ENCODE results near the gene SAMM50. TPM values are rescaled to one million over a fixed set of nuclear protein-coding genes. Genes with fewer than 3 reads are reported as not detected.

SAMM50 gene
- polyA plus RNA-seq, result 10 to 100 TPM; 28.9 to 55.3 (median 32.4) TPM

- no peak within 1 kb of the TSS for H3K27ac ChIP-seq (ENCODE audit: low read depth, low read length)
- 0 to 1% (median 0%) methylated on average over 69 to 74 of the region's 74 CpGs for WGBS, 3 donors
Measured at GRCh38 chr22:43955040-43955882, at the start of gene SAMM50. SAMM50 (plus strand) TSS chr22:43955442; CDS start chr22:43955578, 136 bp downstream.

DNA sequence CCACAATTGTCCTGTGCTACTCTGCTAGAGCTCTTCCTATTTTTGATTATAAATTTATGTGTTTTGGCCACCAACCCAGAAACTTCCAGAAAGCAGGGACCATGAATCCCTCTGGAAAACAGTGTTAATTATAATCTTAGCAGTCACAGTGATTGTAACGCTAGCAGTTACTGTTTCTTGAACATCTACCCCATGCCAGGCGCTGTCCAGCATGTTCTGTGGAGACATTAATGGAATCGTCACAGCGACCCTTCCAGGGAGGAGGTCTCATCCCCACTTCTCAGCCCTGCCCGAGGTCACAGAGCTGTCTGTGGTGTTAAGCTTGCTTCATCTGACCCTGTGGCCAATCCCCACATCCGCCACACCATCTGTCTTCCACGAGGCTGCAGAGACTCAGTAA is 49.6 kb upstream of the SAMM50 start:
- 41 to 48% (median 41%) methylated on average over 7 of the region's 7 CpGs for WGBS, 3 donors
- H3K27ac ChIP-seq (ENCODE audit: low read depth, low read length), result no peak overlapping the region

DNA sequence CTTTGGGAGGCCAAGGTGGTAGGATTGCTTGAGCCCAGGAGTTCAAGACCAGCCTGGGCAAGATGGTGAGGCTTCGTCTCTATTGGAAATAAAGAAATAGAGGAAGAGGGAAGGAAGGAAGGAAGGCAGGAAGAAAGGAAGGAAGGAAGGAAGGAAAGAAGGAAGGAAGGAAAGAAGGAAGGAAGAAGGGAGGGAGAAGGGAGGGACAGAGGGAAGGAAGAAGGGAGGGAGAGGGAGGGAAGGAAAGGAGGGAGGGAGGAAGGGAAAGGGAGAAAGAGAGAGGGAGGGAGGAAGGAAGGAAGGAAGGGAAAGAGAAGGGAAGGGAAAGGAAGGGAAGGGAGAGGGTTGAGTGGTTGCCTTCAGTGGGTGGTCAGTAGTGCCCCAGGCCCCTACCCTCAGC is 45.5 kb upstream of the SAMM50 start:
- H3K27ac ChIP-seq (ENCODE audit: low read depth, low read length), result no peak overlapping the region
- 65 to 70% (median 70%) methylated on average over 1 of the region's 1 CpG for WGBS, 3 donors

DNA sequence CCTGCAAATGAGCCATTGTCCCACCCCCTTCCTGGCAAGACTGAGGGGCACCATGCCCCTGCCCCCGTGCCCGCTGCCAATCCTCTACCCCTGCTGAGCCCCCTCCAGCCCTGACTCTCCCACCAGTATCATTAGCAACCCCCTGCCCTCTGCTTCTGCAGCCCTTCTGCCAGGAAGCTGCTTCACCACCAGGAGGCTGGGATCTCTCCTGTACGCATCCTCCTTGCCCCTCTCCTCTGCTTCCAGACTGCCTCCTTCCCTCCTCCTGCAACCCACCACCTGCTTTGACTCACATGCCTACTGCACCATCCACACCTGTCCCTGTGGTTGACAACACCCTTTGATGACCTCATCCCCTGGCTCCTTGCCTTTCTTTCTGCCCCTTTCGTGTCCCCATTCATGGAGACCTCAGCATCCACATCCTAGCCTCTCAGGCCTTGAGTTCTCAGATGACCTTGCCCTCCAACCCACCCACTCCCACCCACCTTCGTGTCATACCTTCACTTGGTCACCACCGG is 45.0 kb upstream of the SAMM50 start:
- H3K27ac ChIP-seq (ENCODE audit: low read depth, low read length), result no peak overlapping the region
- 51 to 76% (median 65%) methylated on average over 6 of the region's 6 CpGs for WGBS, 3 donors

DNA sequence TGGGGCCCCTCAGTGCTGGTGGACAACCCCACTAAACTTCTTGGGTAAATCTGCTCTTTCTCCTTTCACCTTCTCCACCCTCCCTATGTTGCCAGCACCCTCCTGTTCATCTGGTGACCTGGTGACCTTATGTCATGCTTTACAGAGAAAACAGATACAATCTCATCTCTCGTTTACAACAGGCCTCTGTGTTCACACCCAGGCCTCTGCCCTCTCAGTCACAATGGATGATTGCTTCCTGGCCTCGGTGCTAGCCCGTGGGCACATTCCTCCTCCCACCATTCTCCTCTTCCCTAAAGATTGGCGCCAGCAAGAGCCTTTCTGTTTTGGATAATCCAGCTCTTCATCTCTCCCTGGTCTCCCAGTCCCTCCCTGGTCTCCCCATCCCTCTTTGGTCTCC is 43.9 kb upstream of the SAMM50 start:
- 12 to 20% (median 14%) methylated on average over 4 of the region's 4 CpGs for WGBS, 3 donors
- H3K27ac ChIP-seq (ENCODE audit: low read depth, low read length), result no peak overlapping the region

DNA sequence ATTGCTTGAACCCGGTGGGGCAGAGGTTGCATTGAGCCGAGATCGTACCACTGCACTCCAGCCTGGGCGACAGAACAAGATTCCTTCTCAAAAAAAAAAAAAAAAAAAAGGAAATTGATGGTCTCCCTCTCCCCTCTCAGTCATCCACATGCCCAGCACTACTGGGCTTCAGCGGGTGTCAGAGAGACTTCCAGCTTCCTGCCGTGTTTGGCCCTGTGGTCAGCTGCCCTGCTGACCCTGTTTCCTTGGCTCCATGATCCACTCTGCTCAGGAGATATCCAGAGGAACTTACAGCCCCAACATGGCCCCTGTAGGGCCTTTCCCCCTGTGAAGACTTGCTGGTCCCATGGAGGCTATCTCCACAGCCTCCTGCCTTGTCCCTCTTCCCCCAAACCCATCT is 37.7 kb upstream of the SAMM50 start:
- whole genome bisulfite sequencing, 3 donors, result 62 to 85% (median 82%) methylated on average over 6 of the region's 6 CpGs
- H3K27ac ChIP-seq (ENCODE audit: low read depth, low read length), result no peak overlapping the region

DNA sequence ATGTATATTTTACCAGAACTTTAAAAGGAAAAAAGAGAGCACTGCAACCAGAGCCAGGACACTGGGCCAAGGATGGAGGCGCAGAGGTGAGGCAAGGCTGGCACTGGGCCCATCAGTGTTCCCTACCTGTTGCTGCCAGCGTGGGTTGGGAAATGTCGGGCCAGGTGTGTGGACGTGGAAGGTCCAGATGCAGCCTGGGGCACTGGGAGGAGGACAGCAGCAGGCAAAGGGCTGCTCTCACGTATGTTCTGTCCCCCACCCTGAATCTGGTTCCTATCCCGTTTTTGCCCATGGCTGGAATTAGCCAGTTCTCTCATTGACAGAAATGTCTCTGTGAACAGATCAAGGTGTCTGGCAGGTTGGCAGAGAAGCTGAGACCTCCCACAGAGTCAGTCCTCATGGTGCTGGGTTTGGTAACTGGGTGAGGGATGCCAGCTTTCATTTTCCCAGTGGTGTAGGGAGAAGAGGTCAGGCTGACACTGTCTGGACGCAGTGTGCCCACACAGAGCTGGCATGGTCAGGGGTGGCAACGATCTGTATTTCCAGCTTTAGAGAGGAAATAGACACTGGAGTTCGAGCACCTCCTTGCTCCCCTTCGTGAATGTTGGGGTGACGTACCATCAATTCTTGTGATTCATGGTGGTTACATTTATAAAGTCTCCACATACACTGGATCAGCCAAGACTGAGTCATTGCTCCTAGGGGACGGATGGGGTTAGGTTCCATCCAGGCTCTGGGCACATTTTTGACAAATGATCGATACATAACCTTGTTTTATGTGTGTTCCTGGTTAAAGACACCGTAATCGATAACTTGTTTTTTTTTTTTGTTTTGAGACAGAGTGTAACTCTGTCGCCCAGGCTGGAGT is 35.9 kb upstream of the SAMM50 start:
- no peak overlapping the region for H3K27ac ChIP-seq (ENCODE audit: low read depth, low read length)
- whole genome bisulfite sequencing, 3 donors, result 62 to 82% (median 81%) methylated on average over 16 of the region's 16 CpGs

GRCh38 chr22:43921370-43921769 is 33.9 kb upstream of the SAMM50 start:
- H3K27ac ChIP-seq (ENCODE audit: low read depth, low read length), result no peak overlapping the region
- WGBS, 3 donors, result 37 to 51% (median 44%) methylated on average over 4 of the region's 4 CpGs

GRCh38 chr22:43922123-43922522 is 33.1 kb upstream of the SAMM50 start:
- 70 to 88% (median 87%) methylated on average over 3 of the region's 3 CpGs for WGBS, 3 donors

DNA sequence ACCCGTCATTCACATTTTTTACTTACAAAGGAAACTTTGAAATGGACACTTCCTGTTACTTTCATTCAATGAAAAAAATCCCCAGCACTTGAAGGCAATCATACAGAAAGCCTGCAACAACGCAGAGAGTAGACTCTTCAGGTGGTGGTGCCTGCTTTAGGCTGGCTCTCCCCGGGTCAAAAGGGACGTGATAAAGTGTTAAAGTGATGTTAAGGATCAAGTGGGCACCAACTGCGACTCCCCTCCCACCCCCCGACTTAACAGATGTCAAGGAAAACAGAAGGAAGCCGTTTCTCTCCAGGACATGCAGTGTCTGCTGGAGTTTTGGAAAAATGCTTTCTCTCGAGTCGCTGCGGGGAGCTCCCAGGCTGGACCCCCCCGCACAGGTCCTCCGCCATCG is 32.1 kb upstream of the SAMM50 start:
- 0 to 4% (median 1%) methylated on average over 13 of the region's 13 CpGs for WGBS, 3 donors
- no peak overlapping the region for H3K27ac ChIP-seq (ENCODE audit: low read depth, low read length)

More at GRCh38 chr22:43922123-43922522, 33.1 kb upstream of the SAMM50 start:
- no peak overlapping the region for H3K27ac ChIP-seq (ENCODE audit: low read depth, low read length)

- no peak within 1 kb of the TSS for H3K27ac ChIP-seq (ENCODE audit: low read depth, low read length)
- WGBS, 3 donors, result 1 to 2% (median 2%) methylated on average over 75 to 100 of the region's 100 CpGs
Measured at GRCh38 chr22:43923631-43924464, 31.4 kb upstream of the SAMM50 start, which contains the start of gene PNPLA3. PNPLA3 (plus strand) TSS chr22:43923805; CDS start chr22:43923912, 107 bp downstream.

GRCh38 chr22:43924877-43925276 is 30.4 kb upstream of the SAMM50 start:
- no peak overlapping the region for H3K27ac ChIP-seq (ENCODE audit: low read depth, low read length)
- WGBS, 3 donors, result 55 to 67% (median 64%) methylated on average over 7 of the region's 7 CpGs

- H3K27ac ChIP-seq (ENCODE audit: low read depth, low read length), result no peak overlapping the region
- WGBS, 3 donors, result 64 to 77% (median 73%) methylated on average over 6 of the region's 6 CpGs
Measured at GRCh38 chr22:43925433-43926348, 29.6 kb upstream of the SAMM50 start.

DNA sequence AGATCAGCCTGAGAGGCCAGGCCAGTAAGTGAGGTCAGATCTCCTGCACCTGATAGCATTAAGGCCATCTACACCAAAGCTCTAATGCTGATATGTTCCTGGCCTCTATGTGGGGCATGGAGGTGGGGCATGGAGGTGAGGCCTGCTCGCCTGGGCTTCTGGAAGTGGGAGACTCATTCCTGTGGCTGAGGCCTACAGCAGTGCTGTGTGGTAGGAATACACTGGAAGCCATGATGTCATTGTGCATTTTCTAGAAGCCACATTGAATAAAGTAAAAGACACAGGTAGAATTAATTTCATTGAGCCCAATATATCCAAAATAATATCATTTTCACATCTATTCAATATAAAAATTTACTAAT is 28.9 kb upstream of the SAMM50 start:
- no peak overlapping the region for H3K27ac ChIP-seq (ENCODE audit: low read depth, low read length)
- 81 to 96% (median 91%) methylated on average over 1 of the region's 1 CpG for WGBS, 3 donors

GRCh38 chr22:43928468-43928867 is 26.8 kb upstream of the SAMM50 start:
- no peak overlapping the region for H3K27ac ChIP-seq (ENCODE audit: low read depth, low read length)
- WGBS, 3 donors, result 51 to 77% (median 58%) methylated on average over 5 of the region's 5 CpGs

DNA sequence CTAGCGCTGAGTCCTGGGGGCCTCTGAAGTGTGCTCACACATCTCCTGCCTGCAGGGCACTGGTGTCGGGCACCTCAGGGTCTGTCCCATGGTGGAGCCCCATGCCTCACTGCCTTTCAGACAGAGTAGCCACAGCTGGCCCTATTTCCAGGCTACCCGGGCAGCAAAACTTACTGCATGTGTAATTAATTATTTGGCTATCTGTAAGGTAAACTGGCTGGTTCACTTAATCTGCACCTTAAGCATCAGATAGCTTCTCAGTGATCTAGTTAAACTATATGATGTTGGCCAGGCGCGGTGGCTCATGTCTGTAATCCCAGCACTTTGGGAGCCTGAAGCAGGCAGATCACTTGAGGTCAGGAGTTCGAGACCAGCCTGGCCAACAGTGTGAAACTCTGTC is 26.3 kb upstream of the SAMM50 start:
- no peak overlapping the region for H3K27ac ChIP-seq (ENCODE audit: low read depth, low read length)
- 66 to 91% (median 88%) methylated on average over 6 of the region's 6 CpGs for WGBS, 3 donors

DNA sequence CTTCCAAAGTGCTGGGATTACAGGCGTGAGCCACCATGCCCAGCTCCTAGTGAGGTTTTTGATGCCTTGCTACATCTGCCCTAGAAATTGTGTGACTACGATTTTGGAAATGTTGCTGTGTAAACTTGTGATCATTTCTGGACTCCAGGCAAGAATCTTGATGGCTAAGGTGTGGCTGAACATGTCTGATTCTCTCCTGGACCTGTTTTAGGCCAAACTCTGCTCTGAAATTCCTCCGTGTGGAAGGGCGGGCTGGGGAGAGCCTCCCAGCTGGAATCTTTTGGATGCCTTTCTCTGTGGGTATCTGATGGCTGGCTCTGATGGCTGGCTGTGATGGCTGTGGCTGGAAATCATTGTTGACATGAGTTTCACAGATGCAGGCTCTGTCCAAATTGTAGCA is 23.5 kb upstream of the SAMM50 start:
- 75 to 80% (median 77%) methylated on average over 4 of the region's 4 CpGs for WGBS, 3 donors

More for the DNA sequence above, 23.5 kb upstream of the SAMM50 start:
- H3K27ac ChIP-seq (ENCODE audit: low read depth, low read length), result no peak overlapping the region

All from adipose tissue (tissue), 3 donors.